GM12874 (cell line): Measurements from ENCODE around the gene MGA.

ENCODE experiments used
- CTCF ChIP-seq: IDR thresholded peaks from 2 replicates; pipeline ENCODE4 v1.5.1; 2011; ENCODE audit warnings: low read depth, mild to moderate bottlenecking, control low read depth, low read length, moderate library complexity; ENCODE audit not compliant: insufficient read depth

MGA gene

DNA sequence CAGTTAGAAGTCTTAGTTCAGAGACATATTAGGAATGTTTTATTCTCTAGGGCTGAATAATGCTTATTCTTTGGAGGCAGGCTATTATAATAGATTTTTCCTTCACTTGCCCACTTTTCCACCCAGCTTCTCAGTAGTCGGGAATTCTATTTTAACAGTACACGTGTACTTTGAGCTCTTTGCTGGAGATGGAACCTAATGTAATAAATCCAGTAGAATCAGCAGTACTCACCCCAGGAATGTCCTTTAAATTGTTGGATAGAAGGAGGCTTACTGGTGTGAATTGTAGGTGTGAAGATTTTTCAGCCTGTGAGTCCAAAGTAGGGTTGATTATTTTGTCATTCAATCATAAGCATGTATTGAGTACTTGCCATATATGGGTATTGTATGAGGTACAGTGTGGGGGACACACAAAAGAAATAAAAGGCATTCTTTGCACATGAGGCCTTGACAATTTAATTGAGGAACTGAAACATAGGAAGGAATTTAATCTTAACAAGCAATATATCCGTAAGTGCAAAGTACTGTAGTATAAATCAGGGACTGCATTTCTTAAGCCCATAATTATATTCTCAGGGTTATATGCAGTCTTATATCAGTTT, 29.5 kb upstream of the MGA start:
- TF ChIP-seq CTCF: no peak

DNA sequence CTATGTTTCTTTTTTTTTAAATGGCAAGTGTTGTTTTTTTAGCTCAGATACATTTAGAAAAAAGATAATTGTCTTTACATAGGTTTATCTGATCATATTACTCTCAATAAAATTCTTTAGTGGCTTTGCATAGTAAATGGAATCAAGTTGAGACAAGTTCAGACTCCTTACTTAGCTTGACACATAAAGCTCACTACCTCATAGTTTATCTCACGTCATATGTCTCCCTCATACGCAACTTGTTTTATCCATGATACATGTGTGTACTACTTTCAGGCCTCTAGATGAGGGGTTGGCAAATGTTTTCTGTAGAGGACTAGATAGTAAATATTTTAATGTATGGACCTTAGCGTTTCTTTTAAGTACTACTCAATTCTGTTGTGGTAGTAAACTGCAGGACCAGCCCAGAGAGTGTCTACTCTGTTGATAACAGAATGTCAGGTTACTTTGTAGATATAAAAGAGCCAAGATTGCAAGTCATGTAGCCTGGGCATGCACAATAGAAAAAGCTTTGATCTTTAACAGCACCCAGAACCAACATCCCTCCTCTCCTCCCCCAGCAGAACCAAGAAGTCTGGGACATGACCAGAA, 28.2 kb upstream of the MGA start:
- no peak for TF ChIP-seq CTCF

DNA sequence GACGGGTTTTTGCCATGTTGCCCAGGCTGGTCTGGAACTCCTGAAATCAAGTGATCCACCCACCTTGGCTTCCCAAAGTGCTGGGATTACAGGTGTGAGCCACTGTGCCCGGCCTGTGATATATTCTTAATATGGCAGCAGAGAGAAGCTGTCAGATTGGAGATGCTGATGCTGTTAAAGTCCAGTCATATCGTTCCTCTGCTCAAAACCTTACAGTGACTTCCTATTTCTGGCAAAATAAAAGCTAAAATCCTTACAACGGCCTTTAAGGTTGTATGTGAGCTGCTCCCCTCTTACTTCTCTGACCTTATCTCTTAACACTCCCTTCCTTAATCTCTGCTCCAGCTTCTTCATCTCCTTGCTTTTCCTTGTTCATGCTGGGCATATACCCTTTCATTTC, 26.6 kb upstream of the MGA start:
- TF ChIP-seq CTCF: no peak

DNA sequence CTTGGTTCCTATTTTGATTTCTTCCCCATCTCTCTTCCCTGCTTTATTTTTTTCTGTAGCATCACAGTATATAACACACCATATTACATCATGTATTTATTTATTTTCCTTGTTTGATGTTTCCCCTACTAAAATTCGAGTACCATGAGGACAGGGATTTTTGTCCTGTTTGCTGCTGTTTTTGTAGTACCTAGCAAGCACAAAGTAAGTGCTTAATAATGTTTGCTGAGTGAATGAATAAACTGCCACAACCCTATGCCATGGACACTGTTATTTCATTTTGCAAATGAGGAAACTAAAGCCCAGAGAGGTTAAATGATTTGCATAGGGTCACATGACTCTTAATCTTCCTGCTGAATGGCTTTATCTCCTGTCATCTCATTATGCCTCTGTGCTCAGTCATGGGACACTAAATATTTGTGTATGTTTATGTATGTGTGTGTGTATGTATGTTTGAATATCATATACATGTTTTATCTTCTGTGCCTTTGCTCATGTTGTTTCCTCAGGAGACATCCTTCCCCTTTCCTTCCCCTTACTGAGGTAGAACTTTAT, 26.1 kb upstream of the MGA start:
- no peak for TF ChIP-seq CTCF

GRCh38 chr15:41637086-41637485, 23.1 kb upstream of the MGA start:
- TF ChIP-seq CTCF: no peak

GRCh38 chr15:41640985-41641384, 19.2 kb upstream of the MGA start:
- TF ChIP-seq CTCF: no peak

DNA sequence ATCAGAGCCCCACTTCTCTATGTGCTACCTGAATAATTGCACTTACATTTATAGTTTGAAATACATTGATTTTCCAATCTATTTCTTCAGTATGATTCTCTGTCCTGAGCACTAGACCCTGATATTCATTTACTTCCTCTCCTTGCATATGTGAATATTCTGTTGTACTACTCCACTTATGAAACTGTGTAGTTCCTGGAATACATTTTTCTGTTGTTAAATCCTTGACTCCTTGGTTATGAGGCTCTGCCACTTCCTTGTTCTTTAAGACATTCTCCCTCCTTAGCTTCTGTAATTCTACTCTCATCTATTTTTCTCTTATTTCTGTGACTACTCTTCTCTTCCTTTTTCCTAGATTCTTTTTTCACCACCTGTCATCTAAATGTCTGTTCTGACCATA, 12.9 kb upstream of the MGA start:
- no peak for TF ChIP-seq CTCF
